ENCODE measurements around the gene INPP5A. TPM values are rescaled to one million over a fixed set of nuclear protein-coding genes. Genes with fewer than 3 reads are reported as not detected.

INPP5A gene
- total and polyA plus RNA-seq, 11 donors: 38.6 to 179 (median 102) TPM

- TF ChIP-seq, protein P1, sequence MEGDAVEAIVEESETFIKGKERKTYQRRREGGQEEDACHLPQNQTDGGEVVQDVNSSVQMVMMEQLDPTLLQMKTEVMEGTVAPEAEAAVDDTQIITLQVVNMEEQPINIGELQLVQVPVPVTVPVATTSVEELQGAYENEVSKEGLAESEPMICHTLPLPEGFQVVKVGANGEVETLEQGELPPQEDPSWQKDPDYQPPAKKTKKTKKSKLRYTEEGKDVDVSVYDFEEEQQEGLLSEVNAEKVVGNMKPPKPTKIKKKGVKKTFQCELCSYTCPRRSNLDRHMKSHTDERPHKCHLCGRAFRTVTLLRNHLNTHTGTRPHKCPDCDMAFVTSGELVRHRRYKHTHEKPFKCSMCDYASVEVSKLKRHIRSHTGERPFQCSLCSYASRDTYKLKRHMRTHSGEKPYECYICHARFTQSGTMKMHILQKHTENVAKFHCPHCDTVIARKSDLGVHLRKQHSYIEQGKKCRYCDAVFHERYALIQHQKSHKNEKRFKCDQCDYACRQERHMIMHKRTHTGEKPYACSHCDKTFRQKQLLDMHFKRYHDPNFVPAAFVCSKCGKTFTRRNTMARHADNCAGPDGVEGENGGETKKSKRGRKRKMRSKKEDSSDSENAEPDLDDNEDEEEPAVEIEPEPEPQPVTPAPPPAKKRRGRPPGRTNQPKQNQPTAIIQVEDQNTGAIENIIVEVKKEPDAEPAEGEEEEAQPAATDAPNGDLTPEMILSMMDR (IDR thresholded peaks at IDR 0.05): no peak
- no peak for TF ChIP-seq POLR2A (IDR thresholded peaks at IDR 0.05)
- H3K4me3 ChIP-seq: no peak overlapping the region
- H3K27ac ChIP-seq: no peak overlapping the region
- H3K27me3 ChIP-seq: no peaks in the 10 kb centered on the region
- intact Hi-C loops (cut with DNase I): no loop called here
- DNase-seq: peak in 1 of 5 donors; percentile 15
- H3K36me3 ChIP-seq: peaks cover 0 to 14% (median 4%) of the 10 kb centered on the region in 9 donors
- WGBS, 4 donors: 63 to 74% (median 69%) methylated on average over 6 of the region's 6 CpGs
- ATAC-seq: peak; percentile 19 to 61 (median 43)
- peaks cover 0 to 29% (median 12%) of the 10 kb centered on the region in 12 donors for H3K9me3 ChIP-seq
- H3K4me1 ChIP-seq: peaks cover 0 to 28% (median 2%) of the 10 kb centered on the region in 12 donors
Observed at GRCh38 chr10:132618158-132618919, 80.8 kb downstream of the INPP5A start.

DNA sequence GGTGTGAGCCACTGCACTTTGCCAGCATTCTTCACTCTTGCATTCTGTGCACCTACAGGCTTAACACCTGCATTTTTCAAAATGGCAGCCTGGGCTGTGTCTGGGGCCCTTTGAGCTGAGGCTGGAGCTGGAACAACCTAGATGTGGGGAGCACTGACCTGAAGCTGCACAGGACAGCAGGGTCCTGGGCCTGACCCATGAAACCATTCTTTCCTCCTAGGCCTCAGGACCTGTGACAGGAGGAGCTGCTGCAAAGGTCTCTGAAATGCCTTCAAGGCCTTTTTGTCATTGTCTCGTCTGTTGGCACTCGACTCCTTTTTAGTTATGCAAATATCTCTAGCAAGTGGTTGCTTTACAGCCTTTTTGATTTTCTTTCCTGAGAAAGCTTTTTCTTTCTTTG, 82.3 kb downstream of the INPP5A start:
- no peak overlapping the region for H3K4me3 ChIP-seq
- H3K27me3 ChIP-seq: no peaks in the 10 kb centered on the region
- TF ChIP-seq POLR2A (IDR thresholded peaks at IDR 0.05): no peak
- TF ChIP-seq, protein P1 (IDR thresholded peaks at IDR 0.05): no peak
- 96 to 97% (median 97%) methylated on average over 2 of the region's 2 CpGs for WGBS, 4 donors
- intact Hi-C loops (cut with DNase I): no loop called here
- DNase-seq: peak in 1 of 5 donors; percentile 8
- no peak overlapping the region for H3K27ac ChIP-seq
- ATAC-seq: no peak
- peaks cover 0 to 29% (median 12%) of the 10 kb centered on the region in 12 donors for H3K9me3 ChIP-seq
- peaks cover 0 to 8% (median 0%) of the 10 kb centered on the region in 9 donors for H3K36me3 ChIP-seq
- peaks cover 0 to 33% (median 6%) of the 10 kb centered on the region in 12 donors for H3K4me1 ChIP-seq

DNA sequence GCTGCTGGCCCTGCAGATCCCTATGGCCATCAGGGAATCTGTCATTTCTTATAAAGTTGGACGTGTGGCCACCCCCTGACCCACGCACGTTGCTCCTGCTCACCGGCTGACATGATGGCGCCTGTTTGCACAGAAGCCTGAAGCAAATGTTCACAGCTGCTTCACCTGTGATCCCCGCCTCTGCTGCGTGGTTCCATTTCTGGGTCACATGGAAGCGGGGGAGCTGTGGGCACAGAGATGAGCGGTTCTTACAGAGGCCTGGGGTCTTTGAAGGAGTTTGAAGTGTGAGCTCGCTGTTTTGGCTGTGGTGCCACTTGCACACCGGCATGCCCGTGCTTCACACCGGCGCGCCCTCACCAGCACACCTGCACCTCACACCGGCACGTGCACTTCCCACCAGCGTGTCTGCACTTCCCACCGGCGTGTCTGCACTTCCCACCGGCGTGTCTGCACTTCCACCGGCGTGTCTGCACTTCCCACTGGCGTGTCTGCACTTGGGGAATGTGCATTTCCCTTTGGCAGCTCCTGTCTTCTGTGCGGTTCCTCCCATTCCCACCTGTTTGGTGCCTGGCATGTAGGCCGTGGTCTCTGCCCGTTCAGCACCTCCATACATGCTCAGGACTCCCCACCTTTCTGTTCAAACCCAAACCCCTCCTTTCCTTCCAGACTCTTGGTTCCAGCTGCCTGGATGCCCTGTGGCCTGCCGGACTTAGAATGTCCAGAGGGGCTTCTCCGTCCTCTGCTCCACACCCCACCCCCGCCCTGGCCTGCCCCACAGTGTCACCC, 86.7 kb downstream of the INPP5A start:
- intact Hi-C loops (cut with DNase I): no loop called here
- H3K27ac ChIP-seq: no peak overlapping the region
- TF ChIP-seq, protein P1 (IDR thresholded peaks at IDR 0.05): no peak
- no peak for TF ChIP-seq POLR2A (IDR thresholded peaks at IDR 0.05)
- DNase-seq: peak in 2 of 5 donors; percentile 15 to 58
- no peak overlapping the region for H3K4me3 ChIP-seq
- H3K27me3 ChIP-seq: no peaks in the 10 kb centered on the region
- H3K9me3 ChIP-seq: peaks cover 0 to 27% (median 12%) of the 10 kb centered on the region in 12 donors
- peaks cover 0 to 4% (median 0%) of the 10 kb centered on the region in 9 donors for H3K36me3 ChIP-seq
- no peak for ATAC-seq
- H3K4me1 ChIP-seq: peaks cover 11 to 44% (median 30%) of the 10 kb centered on the region in 12 donors
- WGBS, 4 donors: 93 to 95% (median 94%) methylated on average over 27 to 31 of the region's 31 CpGs
